Body of pancreas (tissue), 4 donors: ENCODE results near the gene ZFC3H1. TPM values are rescaled to one million over a fixed set of nuclear protein-coding genes. Genes with fewer than 3 reads are reported as not detected.

Source experiments
- ATAC-seq: fragments of 150-250 bp; one replicate; pipeline ENCODE4 v1.9.1; 2016
- DNase-seq, 4 donors: peaks; one replicate each; pipeline ENCODE4 v3.0.0-alpha.2; 2019
- H3K27ac ChIP-seq, 4 donors: fragments of 200-600 bp; sonication (generic); 1 replicate in 3 of 4; 2 replicates in 1 of 4; pipeline versions ENCODE4 v1.5.1 to v1.6.1; 2016 to 2019; ENCODE audit warnings: mild to moderate bottlenecking in 1 of 4, mixed read lengths in 1 of 4, moderate library complexity in 1 of 4
- H3K27me3 ChIP-seq, 2 donors: fragments of 200-600 bp; sonication (generic); one replicate each; pipeline ENCODE4 v1.6.0; 2016; ENCODE audit warnings: mild to moderate bottlenecking in 1 of 2
- H3K36me3 ChIP-seq, 2 donors: fragments of 200-600 bp; sonication (generic); replicated peaks in 1 of 2; 2 replicates each; pipeline ENCODE4 v1.5.1; 2016; ENCODE audit warnings: low read depth in 2 of 2; ENCODE audit not compliant: insufficient read depth in 1 of 2
- H3K4me1 ChIP-seq: fragments of 200-600 bp; sonication (generic); one replicate; pipeline ENCODE4 v1.6.0; 2016
- H3K4me3 ChIP-seq, 2 donors: fragments of 200-600 bp; sonication (generic); 1 replicate in 1 of 2; 2 replicates in 1 of 2; pipeline ENCODE4 v1.5.1; 2016 to 2019
- H3K9me3 ChIP-seq, 3 donors: fragments of 200-600 bp; sonication (generic); 1 replicate in 2 of 3; 2 replicates in 1 of 3; pipeline ENCODE4 v1.5.1; 2016
- POLR2A ChIP-seq, 3 donors: fragments of 450-650 bp; IDR thresholded peaks; one replicate each; pipeline ENCODE4 v1.6.1; 2016; ENCODE audit warnings: antibody characterized with exemption in 3 of 3, mild to moderate bottlenecking in 2 of 3
- WGBS, 2 donors: methylation state at CpG; one replicate each; pipeline ENCODE4 v1.1.5; 2017; 5-methylcytosine and 5-hydroxymethylcytosine counted together
- intact Hi-C: fragments of 100-400 bp; cut with DNase I; formaldehyde crosslinking; loops from one replicate; pipeline ENCODE4 v1.15.1; 2023
- total RNA-seq, 2 donors: library from RNA; depleted of rRNA; stranded (reverse); fragments of >200 nt; gene quantifications; one replicate each; pipeline ENCODE4 v1.1.0, GENCODE V29; 2016
- TF ChIP-seq, protein P1 (sequence below), 7 experiments: fragments of 450-650 bp in 4 of 7; fragments of 200-600 bp in 3 of 7; sonication (generic) in 3 of 7; IDR thresholded peaks; one replicate each; pipeline ENCODE4 v1.5.1; 2016 to 2019; ENCODE audit warnings: antibody characterized with exemption in 7 of 7

The ZFC3H1 gene
- total RNA-seq, 2 donors from 2014 or later: 36.1 to 116 TPM

DNA sequence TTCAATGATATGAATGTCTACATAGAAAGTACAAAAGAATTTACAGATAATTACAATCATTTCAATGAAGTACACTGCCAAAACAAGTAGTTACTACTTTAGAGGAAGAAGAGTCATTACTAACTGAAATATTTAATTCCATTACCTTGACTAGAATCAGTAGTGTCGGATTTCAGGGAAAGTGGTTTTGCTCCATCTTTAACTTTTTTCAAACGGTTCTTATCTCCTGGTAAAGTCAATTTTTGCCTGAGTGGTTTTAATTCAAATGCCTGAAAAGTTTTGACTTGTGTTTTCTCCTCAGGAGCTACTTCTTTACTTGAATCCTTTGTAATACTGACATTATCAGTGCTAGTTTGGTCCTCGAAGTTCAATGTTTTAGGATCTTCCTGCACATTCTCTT lies 6.9 kb downstream of the ZFC3H1 start:
- TF ChIP-seq POLR2A (IDR thresholded peaks at IDR 0.05): no peak
- TF ChIP-seq, protein P1, sequence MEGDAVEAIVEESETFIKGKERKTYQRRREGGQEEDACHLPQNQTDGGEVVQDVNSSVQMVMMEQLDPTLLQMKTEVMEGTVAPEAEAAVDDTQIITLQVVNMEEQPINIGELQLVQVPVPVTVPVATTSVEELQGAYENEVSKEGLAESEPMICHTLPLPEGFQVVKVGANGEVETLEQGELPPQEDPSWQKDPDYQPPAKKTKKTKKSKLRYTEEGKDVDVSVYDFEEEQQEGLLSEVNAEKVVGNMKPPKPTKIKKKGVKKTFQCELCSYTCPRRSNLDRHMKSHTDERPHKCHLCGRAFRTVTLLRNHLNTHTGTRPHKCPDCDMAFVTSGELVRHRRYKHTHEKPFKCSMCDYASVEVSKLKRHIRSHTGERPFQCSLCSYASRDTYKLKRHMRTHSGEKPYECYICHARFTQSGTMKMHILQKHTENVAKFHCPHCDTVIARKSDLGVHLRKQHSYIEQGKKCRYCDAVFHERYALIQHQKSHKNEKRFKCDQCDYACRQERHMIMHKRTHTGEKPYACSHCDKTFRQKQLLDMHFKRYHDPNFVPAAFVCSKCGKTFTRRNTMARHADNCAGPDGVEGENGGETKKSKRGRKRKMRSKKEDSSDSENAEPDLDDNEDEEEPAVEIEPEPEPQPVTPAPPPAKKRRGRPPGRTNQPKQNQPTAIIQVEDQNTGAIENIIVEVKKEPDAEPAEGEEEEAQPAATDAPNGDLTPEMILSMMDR (IDR thresholded peaks at IDR 0.05): no peak
- DNase-seq (no peak), ATAC-seq (no peak)
- H3K36me3 ChIP-seq: peaks cover 4 to 7% of the 10 kb centered on the region in 2 donors
- WGBS, 2 donors: 49 to 58% methylated on average over 3 of the region's 3 CpGs
- H3K4me1 ChIP-seq: peaks cover 29% of the 10 kb centered on the region
- intact Hi-C loops: loop anchor here (10.0 kb wide), 1 partner anchor 88 kb away; no protein-coding TSS in a partner anchor
- H3K4me3 ChIP-seq: no peak overlapping the region
- H3K27ac ChIP-seq: no peak overlapping the region
- no peaks in the 10 kb centered on the region for H3K9me3 ChIP-seq
- no peaks in the 10 kb centered on the region for H3K27me3 ChIP-seq

DNA sequence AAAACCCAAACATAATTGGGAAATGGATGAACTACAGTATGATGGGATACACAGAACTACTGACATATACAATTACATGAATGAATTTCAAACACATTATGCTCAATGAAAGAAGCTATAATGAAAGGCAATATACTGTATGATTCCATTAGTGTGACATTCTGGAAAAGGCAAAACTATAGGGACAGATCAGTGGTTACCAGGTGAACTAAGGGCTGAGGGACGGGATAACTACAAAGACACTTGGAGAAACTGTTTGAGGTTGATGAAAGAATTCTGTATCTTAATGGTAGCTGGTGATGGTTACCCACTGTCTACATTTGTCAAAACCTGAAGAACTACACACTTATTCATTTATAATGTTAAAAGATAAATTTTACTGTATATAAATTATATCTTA lies 7.7 kb downstream of the ZFC3H1 start:
- 85 to 93% methylated on average over 1 of the region's 1 CpG for WGBS, 2 donors
- Histone ChIP-seq H3K36me3 (peaks cover 4 to 7% of the 10 kb centered on the region in 2 donors), H3K4me1 (peaks cover 25% of the 10 kb centered on the region), H3K27me3 (no peaks in the 10 kb centered on the region), H3K4me3 (no peak overlapping the region), H3K9me3 (no peaks in the 10 kb centered on the region), H3K27ac (no peak overlapping the region)
- no peak for TF ChIP-seq POLR2A (IDR thresholded peaks at IDR 0.05)
- TF ChIP-seq, protein P1 (IDR thresholded peaks at IDR 0.05): no peak
- intact Hi-C loops: loop anchor here (10.0 kb wide), 1 partner anchor 89 kb away; no protein-coding TSS in a partner anchor
- DNase-seq: no peak
- ATAC-seq: no peak

DNA sequence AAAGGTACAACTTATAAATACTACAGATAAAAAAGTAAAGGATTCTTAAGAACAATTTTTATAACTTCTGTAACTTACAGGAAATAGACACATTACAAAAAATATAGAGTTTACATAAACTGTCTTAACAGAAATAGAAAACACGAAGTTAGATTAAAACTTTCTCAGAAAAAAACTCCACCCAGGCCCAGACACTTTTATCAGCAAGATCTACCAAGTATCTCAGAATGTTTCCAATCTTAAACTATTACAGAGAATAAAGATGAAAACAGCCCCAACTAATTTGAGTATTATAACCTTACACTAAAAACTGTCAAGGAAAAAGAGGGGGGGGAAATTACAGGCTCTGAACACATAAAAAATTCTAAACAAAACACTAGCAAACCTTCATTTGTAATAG lies 8.2 kb downstream of the ZFC3H1 start:
- WGBS, 2 donors: 28 to 32% methylated on average over 1 of the region's 1 CpG
- ATAC-seq (no peak), DNase-seq (no peak)
- no peaks in the 10 kb centered on the region for H3K9me3 ChIP-seq
- intact Hi-C loops: loop anchor here (10.0 kb wide), 1 partner anchor 89 kb away; no protein-coding TSS in a partner anchor
- H3K27ac ChIP-seq: no peak overlapping the region
- peaks cover 4 to 7% of the 10 kb centered on the region in 2 donors for H3K36me3 ChIP-seq
- H3K4me1 ChIP-seq: peaks cover 24% of the 10 kb centered on the region
- TF ChIP-seq POLR2A (IDR thresholded peaks at IDR 0.05): no peak
- TF ChIP-seq, protein P1 (IDR thresholded peaks at IDR 0.05): no peak
- no peak overlapping the region for H3K4me3 ChIP-seq
- H3K27me3 ChIP-seq: no peaks in the 10 kb centered on the region

DNA sequence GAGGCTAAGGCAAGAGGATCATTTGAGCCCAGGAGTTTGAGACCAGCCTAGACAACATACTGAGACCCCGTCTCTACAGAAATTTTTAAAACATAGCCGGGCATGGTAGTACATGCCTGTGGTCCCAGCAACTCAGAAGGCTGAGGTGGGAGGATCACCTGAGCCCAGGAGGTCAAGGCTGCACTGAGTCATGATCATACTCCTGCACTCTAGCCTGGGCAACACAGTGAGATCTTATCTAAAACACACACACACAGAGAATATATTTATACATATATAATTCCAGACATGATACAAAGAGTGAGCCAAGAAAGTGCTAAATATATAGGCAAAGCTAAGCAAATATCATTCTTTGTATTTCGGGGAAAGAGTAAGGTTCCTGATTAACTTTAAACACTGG lies 9.4 kb downstream of the ZFC3H1 start:
- H3K9me3 ChIP-seq: no peaks in the 10 kb centered on the region
- H3K27ac ChIP-seq: no peak overlapping the region
- ATAC-seq (no peak), DNase-seq (no peak)
- WGBS, 2 donors: 60 to 75% methylated on average over 3 of the region's 3 CpGs
- no peaks in the 10 kb centered on the region for H3K27me3 ChIP-seq
- no peak for TF ChIP-seq POLR2A (IDR thresholded peaks at IDR 0.05)
- TF ChIP-seq, protein P1 (IDR thresholded peaks at IDR 0.05): no peak
- intact Hi-C loops: loop anchor here (10.0 kb wide), 1 partner anchor 91 kb away; no protein-coding TSS in a partner anchor
- H3K4me1 ChIP-seq: peaks cover 20% of the 10 kb centered on the region
- H3K36me3 ChIP-seq: peaks cover 2 to 4% of the 10 kb centered on the region in 2 donors
- H3K4me3 ChIP-seq: no peak overlapping the region

DNA sequence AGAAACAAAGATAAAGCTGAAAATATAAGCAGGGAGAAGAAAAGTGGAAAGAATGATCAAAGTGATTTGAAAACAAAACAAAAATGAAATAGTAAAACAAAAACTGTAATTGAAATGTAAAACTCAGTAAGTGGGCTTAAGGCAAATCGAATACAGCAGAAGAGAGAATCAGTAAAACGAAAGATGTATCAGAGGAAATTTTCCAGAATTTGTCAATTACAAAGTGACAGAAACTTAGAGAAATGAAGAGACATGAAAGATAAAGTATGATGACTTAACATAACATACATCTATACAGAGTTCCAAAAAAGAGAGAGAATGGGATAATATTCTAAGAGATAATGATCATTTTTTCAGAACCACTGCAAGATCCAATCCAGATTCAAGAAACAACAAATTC lies 10.5 kb downstream of the ZFC3H1 start:
- Histone ChIP-seq H3K36me3 (peaks cover 2 to 4% of the 10 kb centered on the region in 2 donors), H3K9me3 (no peaks in the 10 kb centered on the region), H3K27ac (no peak overlapping the region), H3K4me1 (peaks cover 24% of the 10 kb centered on the region), H3K4me3 (no peak overlapping the region), H3K27me3 (no peaks in the 10 kb centered on the region)
- intact Hi-C loops: loop anchor here (10.0 kb wide), 1 partner anchor 92 kb away; no protein-coding TSS in a partner anchor
- 97 to 99% methylated on average over 2 of the region's 2 CpGs for WGBS, 2 donors
- DNase-seq (no peak), ATAC-seq (no peak)
- TF ChIP-seq POLR2A (IDR thresholded peaks at IDR 0.05): no peak
- TF ChIP-seq, protein P1 (IDR thresholded peaks at IDR 0.05): no peak
